Activated B cell treated with CpG ODN at 0.5 μM for 24 hours (primary cell): ENCODE results near the gene LMNTD1. TPM values are rescaled to one million over a fixed set of nuclear protein-coding genes. Genes with fewer than 3 reads are reported as not detected.

ENCODE experiments used
- ATAC-seq: fragments of 200-7000 bp; cut with Tn5 transposase; one replicate; pipeline ENCODE4 v1.10.0; 2021; ENCODE audit warnings: low read depth, mild to moderate bottlenecking, moderate library complexity
- CTCF ChIA-PET: fragments of 350-600 bp; sonication (Branson Sonifier 250); formaldehyde crosslinking; loops from one replicate; lab custom pipeline; 2021; ENCODE audit warnings: antibody characterized with exemption; lab: Charles Lee
- POLR2A ChIA-PET: fragments of 350-600 bp; sonication (Branson Sonifier 250); formaldehyde crosslinking; loops from one replicate; lab custom pipeline; 2021; ENCODE audit warnings: antibody characterized with exemption; lab: Charles Lee
- DNase-seq: peaks from one replicate; pipeline ENCODE4 v3.0.0; 2022
- H3K27ac Mint-ChIP-seq: one replicate; pipeline ENCODE4 v1.8.0; 2020; ENCODE audit warnings: mixed read lengths
- H3K27me3 Mint-ChIP-seq: one replicate; pipeline ENCODE4 v1.8.0; 2021; ENCODE audit warnings: mixed read lengths
- H3K36me3 Mint-ChIP-seq: one replicate; pipeline ENCODE4 v1.8.0; 2021; ENCODE audit warnings: low read depth, mixed read lengths
- H3K4me1 Mint-ChIP-seq: one replicate; pipeline ENCODE4 v1.8.0; 2021; ENCODE audit warnings: mixed read lengths
- H3K4me3 Mint-ChIP-seq: one replicate; pipeline ENCODE4 v1.8.0; 2020; ENCODE audit warnings: mild to moderate bottlenecking, mixed read lengths
- H3K9me3 Mint-ChIP-seq: one replicate; pipeline ENCODE4 v1.8.0; 2020; ENCODE audit warnings: mixed read lengths
- CTCF ChIP-seq: fragments of 200-600 bp; IDR thresholded peaks from one replicate; pipeline ENCODE4 v1.8.0; 2022; ENCODE audit warnings: antibody characterized with exemption, mild to moderate bottlenecking
- intact Hi-C: fragments of 100-400 bp; cut with micrococcal nuclease; formaldehyde crosslinking; loops from one replicate; pipeline ENCODE4 v1.15.1; 2024
- total RNA-seq: library from RNA; stranded (reverse); gene quantifications from 2 replicates; pipeline ENCODE4 v1.2.3, GENCODE V29; 2022

LMNTD1 gene
- total RNA-seq, 1 donor from 2014 or later: not detected

- ChIA-PET POLR2A (no interaction called here), CTCF (no interaction called here)
- Mint-ChIP-seq H3K4me1 (no peaks in the 10 kb centered on the region), H3K27me3 (peaks cover 7% of the 10 kb centered on the region), H3K27ac (no peak overlapping the region), H3K4me3 (no peak overlapping the region), H3K9me3 (no peaks in the 10 kb centered on the region), H3K36me3 (no peaks in the 10 kb centered on the region)
- intact Hi-C loops: no loop called here
- no peak for DNase-seq
- no peak for TF ChIP-seq CTCF
- no peak for ATAC-seq
Observed at GRCh38 chr12:25573346-25573745, 20.3 kb upstream of the LMNTD1 start.

- no peak overlapping the region for H3K27ac Mint-ChIP-seq
- ChIA-PET POLR2A (no interaction called here), CTCF (no interaction called here)
- H3K36me3 Mint-ChIP-seq: no peaks in the 10 kb centered on the region
- peaks cover 5% of the 10 kb centered on the region for H3K27me3 Mint-ChIP-seq
- no peaks in the 10 kb centered on the region for H3K4me1 Mint-ChIP-seq
- no peak for TF ChIP-seq CTCF
- intact Hi-C loops: no loop called here
- no peak for DNase-seq
- H3K9me3 Mint-ChIP-seq: no peaks in the 10 kb centered on the region
- H3K4me3 Mint-ChIP-seq: no peak overlapping the region
- no peak for ATAC-seq
Observed at GRCh38 chr12:25570418-25570817, 17.3 kb upstream of the LMNTD1 start.

- no peak for DNase-seq
- Mint-ChIP-seq H3K27ac (no peak overlapping the region), H3K9me3 (no peaks in the 10 kb centered on the region), H3K4me1 (no peaks in the 10 kb centered on the region), H3K36me3 (no peaks in the 10 kb centered on the region), H3K4me3 (no peak overlapping the region), H3K27me3 (peaks cover 8% of the 10 kb centered on the region)
- ChIA-PET POLR2A (no interaction called here), CTCF (no interaction called here)
- no peak for ATAC-seq
- intact Hi-C loops: no loop called here
- TF ChIP-seq CTCF: no peak
Observed at GRCh38 chr12:25566202-25566949, 13.3 kb upstream of the LMNTD1 start.

GRCh38 chr12:25558586-25558985 lies 5.5 kb upstream of the LMNTD1 start:
- CTCF ChIA-PET: no interaction called here
- Mint-ChIP-seq H3K4me3 (no peak overlapping the region), H3K27me3 (peaks cover 4% of the 10 kb centered on the region), H3K9me3 (no peaks in the 10 kb centered on the region), H3K36me3 (no peaks in the 10 kb centered on the region), H3K4me1 (no peaks in the 10 kb centered on the region), H3K27ac (no peak overlapping the region)
- TF ChIP-seq CTCF: no peak
- no peak for DNase-seq
- no peak for ATAC-seq
- intact Hi-C loops: loop anchor here (1.0 to 5.0 kb wide), 2 partner anchors 122 to 469 kb away; no protein-coding TSS in a partner anchor
- POLR2A ChIA-PET: no interaction called here

- Mint-ChIP-seq H3K27me3 (peaks cover 4% of the 10 kb centered on the region), H3K4me1 (no peaks in the 10 kb centered on the region), H3K27ac (no peak overlapping the region), H3K9me3 (no peaks in the 10 kb centered on the region), H3K4me3 (no peak overlapping the region), H3K36me3 (no peaks in the 10 kb centered on the region)
- DNase-seq: no peak
- intact Hi-C loops: loop anchor here (1.0 to 5.0 kb wide), 2 partner anchors 122 to 469 kb away; no protein-coding TSS in a partner anchor
- ChIA-PET POLR2A (no interaction called here), CTCF (interaction anchor here (1.1 kb wide), 1 partner anchor 122 kb away, joined by 3 read pairs; no protein-coding TSS in a partner anchor)
- no peak for TF ChIP-seq CTCF
- ATAC-seq: no peak
Observed at GRCh38 chr12:25557830-25558436, 4.8 kb upstream of the LMNTD1 start.
